GM13977 (cell line): Measurements from ENCODE around the gene AK6.
"Not testable (repeated sequence)": the region's sequence is repeated elsewhere in the genome, so short reads cannot be mapped to it uniquely, and the experiment has no call there.

Experiments
- DNase-seq: peaks from one replicate; pipeline ENCODE4 v3.0.0; 2012; ENCODE audit warnings: low spot score
- CTCF ChIP-seq: IDR thresholded peaks from 2 replicates; pipeline ENCODE4 v1.5.1; 2012; ENCODE audit warnings: mild to moderate bottlenecking, control low read depth; ENCODE audit not compliant: insufficient read depth; ENCODE audit errors: extremely low read depth, missing control alignments
- in situ Hi-C: fragments of 300-500 bp; cut with MboI; formaldehyde crosslinking; loops from one replicate; pipeline ENCODE4 v1.12.0; 2022; ENCODE audit warnings: low sequenced_read_pairs, low pct_unique_long_range_greater_than_20kb, mixed read lengths, inconsistent platforms; ENCODE audit not compliant: unreplicated experiment

The AK6 gene

DNA sequence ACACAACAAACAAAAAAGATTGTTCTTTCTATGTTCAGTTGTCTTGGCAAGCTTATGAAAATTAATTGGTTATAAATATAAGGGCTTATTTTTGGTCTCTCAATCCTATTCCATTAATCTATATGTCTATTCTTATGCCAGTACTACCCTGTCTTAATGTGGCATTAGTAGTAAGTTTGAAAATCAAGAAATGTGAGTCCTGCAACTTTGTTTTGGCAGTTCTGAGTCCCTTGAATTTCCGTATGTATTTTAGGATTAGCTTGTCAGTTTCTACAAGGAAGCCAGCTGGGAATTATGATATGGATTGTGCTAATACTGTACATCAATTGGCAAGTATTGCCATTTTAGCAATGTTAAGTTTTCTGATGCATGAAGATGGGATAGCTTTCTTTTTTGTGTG, 26.2 kb downstream of the AK6 start:
- in situ Hi-C loops = no loop called here
- TF ChIP-seq CTCF = no peak
- no peak for DNase-seq

DNA sequence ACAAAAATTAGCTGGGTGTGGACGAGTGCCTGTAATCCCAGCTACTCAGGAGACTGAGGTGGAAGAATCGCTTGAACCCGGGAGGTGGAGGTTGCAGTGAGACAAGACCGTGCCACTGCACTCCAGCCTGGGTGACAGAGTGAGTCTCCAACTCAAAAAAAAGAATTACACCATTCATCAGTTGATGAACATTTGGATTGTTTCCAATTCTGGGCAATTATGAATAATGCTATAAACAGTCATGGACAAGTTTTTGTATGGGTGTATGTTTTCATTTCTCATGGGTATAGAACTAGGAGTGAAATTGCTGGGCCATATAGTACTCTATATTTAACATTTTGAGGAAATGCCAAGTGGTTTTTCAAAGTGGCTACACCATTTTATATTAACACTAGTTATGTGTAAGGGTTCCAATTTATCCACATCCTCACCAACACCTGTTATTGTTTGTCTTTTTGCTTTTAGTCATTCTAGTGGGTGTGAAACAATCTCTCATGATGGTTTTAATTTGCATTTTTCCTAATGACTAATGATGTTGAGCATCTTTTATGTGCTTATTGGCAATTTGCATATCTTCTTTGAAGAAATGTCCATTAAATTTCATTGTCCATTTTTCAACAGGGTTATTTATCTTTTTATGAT, 27.7 kb downstream of the AK6 start:
- TF ChIP-seq CTCF = no peak
- no peak for DNase-seq
- in situ Hi-C loops = no loop called here

- no peak for DNase-seq
- in situ Hi-C loops = no loop called here
- no peak for TF ChIP-seq CTCF
Observed at GRCh38 chr5:69335341-69335935, 33.9 kb downstream of the AK6 start.

GRCh38 chr5:69334793-69335268, 34.5 kb downstream of the AK6 start:
- in situ Hi-C loops = no loop called here
- TF ChIP-seq CTCF = peak; percentile 90
- peak; percentile 81 for DNase-seq

- DNase-seq, in situ Hi-C loops: not testable (repeated sequence)
Observed at GRCh38 chr5:69333668-69334315, 35.5 kb downstream of the AK6 start.

DNA sequence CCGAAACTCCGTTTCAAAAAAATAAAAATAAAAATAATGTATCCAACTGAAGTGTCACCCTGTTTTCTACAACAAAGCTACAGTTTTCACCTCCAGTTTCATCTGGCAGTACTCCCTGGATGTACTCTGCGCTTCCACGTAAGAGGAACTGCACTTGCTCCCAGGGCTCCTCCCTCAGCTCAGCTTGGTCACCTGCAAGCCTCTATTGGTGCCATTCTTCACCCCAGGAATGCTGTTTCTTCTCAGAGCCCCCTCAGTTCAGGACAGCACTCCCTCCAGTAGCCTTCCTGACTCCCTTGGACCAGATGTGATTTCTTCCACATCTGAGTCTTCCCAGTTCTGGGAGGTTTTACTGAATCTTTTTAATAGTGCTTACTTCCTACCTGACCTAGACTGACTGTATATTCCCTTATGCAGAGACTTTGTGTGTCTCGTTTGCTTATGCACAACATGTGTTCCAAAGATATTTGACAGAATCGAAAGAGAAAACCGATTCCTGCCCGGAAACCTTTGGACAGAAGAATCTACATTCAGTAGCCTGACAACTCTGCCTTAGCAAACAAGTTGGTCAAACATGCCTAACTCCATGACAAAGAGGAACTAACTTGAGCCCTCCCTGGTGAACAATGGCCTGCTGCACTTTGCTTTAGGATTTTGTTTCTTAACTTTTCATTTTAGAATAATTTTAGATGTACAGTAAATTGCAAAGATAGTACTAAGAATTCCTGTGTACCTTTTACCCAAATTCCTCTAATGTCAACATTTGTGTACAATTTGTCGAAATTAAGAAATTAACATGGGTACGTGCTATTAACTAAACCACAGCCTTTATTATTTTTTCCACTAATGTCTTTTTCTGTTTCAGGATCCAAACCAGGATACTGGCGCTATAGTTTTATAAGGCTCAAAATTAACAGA, 37.5 kb downstream of the AK6 start:
- no peak for TF ChIP-seq CTCF
- in situ Hi-C loops = no loop called here
- no peak for DNase-seq
